Renal cortical epithelial cell (primary cell): ENCODE measurements around the gene VN1R2. TPM values are rescaled to one million over a fixed set of nuclear protein-coding genes. Genes with fewer than 3 reads are reported as not detected.

ENCODE experiments used
- total RNA-seq: library from RNA; depleted of rRNA; stranded (reverse); fragments of >200 nt; gene quantifications from 2 replicates; pipeline ENCODE4 v1.2.3, GENCODE V29; 2014

VN1R2 gene
- total RNA-seq, 1 donor from 2014 or later, result not detected

Other genes starting within 250 kb of the VN1R2 start
- gene ERVV-1, start 244.4 kb upstream of the VN1R2 start, total RNA-seq, result 1.4 TPM in 1 of 2 replicates, not detected in the other
- gene ERVV-2, start 213.6 kb upstream of the VN1R2 start, total RNA-seq, result 0.05 and 0.87 TPM in 2 replicates
- 23.4 and 61.3 TPM in 2 replicates for gene ZNF160, start 154.9 kb upstream of the VN1R2 start, total RNA-seq
- gene ZNF415, start 125.4 kb upstream of the VN1R2 start, total RNA-seq, result 5.2 and 16.2 TPM in 2 replicates
- 8.9 and 14.6 TPM in 2 replicates for gene ZNF347, start 99.2 kb upstream of the VN1R2 start, total RNA-seq
- 1.4 and 5.4 TPM in 2 replicates for gene ZNF665, start 64.9 kb upstream of the VN1R2 start, total RNA-seq
- gene ZNF677, start 3.4 kb upstream of the VN1R2 start, total RNA-seq, result 7.1 and 14.5 TPM in 2 replicates
- not detected in 2 replicates for gene VN1R4, start 9.4 kb downstream of the VN1R2 start, total RNA-seq
- 9.2 and 15.6 TPM in 2 replicates for gene ZNF845, start 75.5 kb downstream of the VN1R2 start, total RNA-seq
- 10.2 and 15.3 TPM in 2 replicates for gene ZNF525, start 107.4 kb downstream of the VN1R2 start, total RNA-seq
- 21.7 and 25.1 TPM in 2 replicates for gene ZNF765, start 136.9 kb downstream of the VN1R2 start, total RNA-seq
- gene ZNF761, start 173.7 kb downstream of the VN1R2 start, total RNA-seq, result 13.0 and 25.5 TPM in 2 replicates
- 5.4 and 11.7 TPM in 2 replicates for gene ZNF813, start 209.4 kb downstream of the VN1R2 start, total RNA-seq